ENCODE measurements around the gene UST. TPM values are rescaled to one million over a fixed set of nuclear protein-coding genes. Genes with fewer than 3 reads are reported as not detected.

UST gene
- polyA plus RNA-seq, 1 donor (not counting 4 experiments of a cell fraction or from before 2014, with no cell fraction given): 6.1 TPM

GRCh38 chr6:148803979-148804378, 57.1 kb downstream of the UST start:
- H3K9me1 ChIP-seq (ENCODE audit: control insufficient read depth, extremely low read depth, insufficient read depth, low read length): no peaks in the 10 kb centered on the region
- peaks cover 13% of the 10 kb centered on the region for H3K4me1 ChIP-seq (ENCODE audit: control insufficient read depth, extremely low read depth, insufficient read depth, low read length)
- no peak overlapping the region for H3K4me3 ChIP-seq (ENCODE audit: control insufficient read depth in 2 of 3, extremely low read depth in 1 of 3, insufficient read depth in 2 of 3, low read depth in 1 of 3, low read length in 3 of 3)
- H3K27ac ChIP-seq (ENCODE audit: control insufficient read depth, insufficient read depth, low read length): no peak overlapping the region
- dilution Hi-C loops (cut with MboI; ENCODE audit: extremely low pct_ligation_motif_present, low sequenced_read_pairs): no loop called here
- DNase-seq (ENCODE audit: low read depth, low spot score): no peak
- H3K4me2 ChIP-seq (ENCODE audit: control insufficient read depth, extremely low read depth, insufficient read depth, low read depth, low read length): no peak overlapping the region
- H3K36me3 ChIP-seq (ENCODE audit: control insufficient read depth in 2 of 2, extremely low read depth in 1 of 2, insufficient read depth in 2 of 2, low read length in 2 of 2): no peaks in the 10 kb centered on the region
- no peak for TF ChIP-seq EZH2 (IDR thresholded peaks at IDR 0.05; ENCODE audit: low read length)
- no peaks in the 10 kb centered on the region for H3K9me3 ChIP-seq (ENCODE audit: control insufficient read depth, low read depth, low read length)
- H4K20me1 ChIP-seq (ENCODE audit: control insufficient read depth, extremely low read depth, insufficient read depth, low read length): no peaks in the 10 kb centered on the region
- H2AFZ ChIP-seq (ENCODE audit: control insufficient read depth, low read length): no peak overlapping the region
- no peaks in the 10 kb centered on the region for H3K27me3 ChIP-seq (ENCODE audit: control insufficient read depth, extremely low read depth, insufficient read depth, low read length)
- H3K9ac ChIP-seq (ENCODE audit: control insufficient read depth, extremely low read depth, insufficient read depth, low read length): no peak overlapping the region
- peak; percentile 55 for FAIRE-seq
- H3K79me2 ChIP-seq (ENCODE audit: control insufficient read depth, insufficient read depth, low read length): no peaks in the 10 kb centered on the region

- FAIRE-seq: no peak
- Histone ChIP-seq H4K20me1 (ENCODE audit: control insufficient read depth, extremely low read depth, insufficient read depth, low read length) (no peaks in the 10 kb centered on the region), H3K27ac (ENCODE audit: control insufficient read depth, insufficient read depth, low read length) (no peak overlapping the region), H3K4me3 (ENCODE audit: control insufficient read depth in 2 of 3, extremely low read depth in 1 of 3, insufficient read depth in 2 of 3, low read depth in 1 of 3, low read length in 3 of 3) (no peak overlapping the region), H3K9ac (ENCODE audit: control insufficient read depth, extremely low read depth, insufficient read depth, low read length) (no peak overlapping the region), H3K79me2 (ENCODE audit: control insufficient read depth, insufficient read depth, low read length) (no peaks in the 10 kb centered on the region), H3K36me3 (ENCODE audit: control insufficient read depth in 2 of 2, extremely low read depth in 1 of 2, insufficient read depth in 2 of 2, low read length in 2 of 2) (no peaks in the 10 kb centered on the region), H3K27me3 (ENCODE audit: control insufficient read depth, extremely low read depth, insufficient read depth, low read length) (no peaks in the 10 kb centered on the region), H3K4me2 (ENCODE audit: control insufficient read depth, extremely low read depth, insufficient read depth, low read depth, low read length) (peak overlapping the region; percentile 40), H3K9me1 (ENCODE audit: control insufficient read depth, extremely low read depth, insufficient read depth, low read length) (no peaks in the 10 kb centered on the region), H3K4me1 (ENCODE audit: control insufficient read depth, extremely low read depth, insufficient read depth, low read length) (peaks cover 6% of the 10 kb centered on the region), H3K9me3 (ENCODE audit: control insufficient read depth, low read depth, low read length) (no peaks in the 10 kb centered on the region), H2AFZ (ENCODE audit: control insufficient read depth, low read length) (no peak overlapping the region)
- TF ChIP-seq EZH2 (IDR thresholded peaks at IDR 0.05; ENCODE audit: low read length): no peak
- no peak for TF ChIP-seq CTCF (optimal IDR thresholded peaks at IDR 0.05 in 1 of 3, IDR thresholded peaks at IDR 0.05 in 1 of 3, conservative IDR thresholded peaks at IDR 0.05 in 1 of 3; ENCODE audit: extremely low read depth in 1 of 3, insufficient read depth in 2 of 3, low read length in 3 of 3)
- dilution Hi-C loops (cut with MboI; ENCODE audit: extremely low pct_ligation_motif_present, low sequenced_read_pairs): no loop called here
- no peak for DNase-seq (ENCODE audit: low read depth, low spot score)
Observed at GRCh38 chr6:148805777-148806176, 58.9 kb downstream of the UST start.

GRCh38 chr6:148807784-148808183, 61.0 kb downstream of the UST start:
- no peak for FAIRE-seq
- Histone ChIP-seq H3K4me3 (ENCODE audit: control insufficient read depth in 2 of 3, extremely low read depth in 1 of 3, insufficient read depth in 2 of 3, low read depth in 1 of 3, low read length in 3 of 3) (no peak overlapping the region), H4K20me1 (ENCODE audit: control insufficient read depth, extremely low read depth, insufficient read depth, low read length) (no peaks in the 10 kb centered on the region), H3K4me2 (ENCODE audit: control insufficient read depth, extremely low read depth, insufficient read depth, low read depth, low read length) (no peak overlapping the region), H3K9ac (ENCODE audit: control insufficient read depth, extremely low read depth, insufficient read depth, low read length) (no peak overlapping the region), H2AFZ (ENCODE audit: control insufficient read depth, low read length) (no peak overlapping the region), H3K4me1 (ENCODE audit: control insufficient read depth, extremely low read depth, insufficient read depth, low read length) (peaks cover 6% of the 10 kb centered on the region), H3K27ac (ENCODE audit: control insufficient read depth, insufficient read depth, low read length) (no peak overlapping the region), H3K9me1 (ENCODE audit: control insufficient read depth, extremely low read depth, insufficient read depth, low read length) (no peaks in the 10 kb centered on the region), H3K36me3 (ENCODE audit: control insufficient read depth in 2 of 2, extremely low read depth in 1 of 2, insufficient read depth in 2 of 2, low read length in 2 of 2) (no peaks in the 10 kb centered on the region), H3K9me3 (ENCODE audit: control insufficient read depth, low read depth, low read length) (no peaks in the 10 kb centered on the region), H3K27me3 (ENCODE audit: control insufficient read depth, extremely low read depth, insufficient read depth, low read length) (no peaks in the 10 kb centered on the region), H3K79me2 (ENCODE audit: control insufficient read depth, insufficient read depth, low read length) (no peaks in the 10 kb centered on the region)
- TF ChIP-seq EZH2 (IDR thresholded peaks at IDR 0.05; ENCODE audit: low read length): no peak
- no peak for TF ChIP-seq CTCF (optimal IDR thresholded peaks at IDR 0.05 in 1 of 3, IDR thresholded peaks at IDR 0.05 in 1 of 3, conservative IDR thresholded peaks at IDR 0.05 in 1 of 3; ENCODE audit: extremely low read depth in 1 of 3, insufficient read depth in 2 of 3, low read length in 3 of 3)
- DNase-seq (ENCODE audit: low read depth, low spot score): no peak
- dilution Hi-C loops (cut with MboI; ENCODE audit: extremely low pct_ligation_motif_present, low sequenced_read_pairs): no loop called here
